GM23248 (cell line): ENCODE measurements around the gene TSPAN7.

ENCODE experiments used
- EZH2 ChIP-seq: fragments of 200-600 bp; sonication (generic); IDR thresholded peaks from 2 replicates; pipeline ENCODE4 v1.6.1; 2018; ENCODE audit warnings: antibody characterized with exemption, mild to moderate bottlenecking; ENCODE audit not compliant: insufficient read depth, poor library complexity, severe bottlenecking
- EZH2phosphoT487 ChIP-seq: fragments of 200-600 bp; sonication (generic); IDR thresholded peaks from 2 replicates; pipeline ENCODE4 v1.6.1; 2018; ENCODE audit warnings: antibody characterized with exemption, moderate library complexity, mild to moderate bottlenecking, low read depth; ENCODE audit not compliant: insufficient read depth

DNA sequence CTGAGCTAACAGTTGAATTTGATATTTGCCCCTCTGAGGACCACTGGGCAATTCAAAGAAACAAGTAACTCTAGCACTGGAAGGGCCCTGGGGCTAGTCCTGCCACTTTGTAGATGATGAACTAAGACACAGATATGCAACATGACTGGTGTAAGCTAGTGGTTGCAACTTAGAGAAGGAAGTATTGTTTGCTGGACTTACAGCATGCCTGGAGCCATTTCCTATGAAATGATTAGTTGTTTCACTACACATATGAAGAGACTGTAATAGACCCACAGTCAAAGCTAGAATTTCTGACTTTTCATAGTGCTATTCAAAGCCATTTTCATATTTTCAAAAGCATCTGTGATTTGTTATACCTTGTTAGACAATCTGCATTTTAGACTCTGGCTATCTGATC lies 96.2 kb downstream of the TSPAN7 start:
- no peak for TF ChIP-seq EZH2
- TF ChIP-seq EZH2phosphoT487: no peak
